GM19324 (cell line): Measurements from ENCODE around the gene TMEM26.

Source experiments
- ATAC-seq: cut with Tn5 transposase; IDR thresholded peaks from one replicate; pipeline ENCODE4 v1.9.1; 2021; ENCODE audit warnings: mild to moderate bottlenecking, moderate library complexity; ENCODE audit not compliant: unreplicated experiment, low FRiP score

Gene TMEM26

GRCh38 chr10:61463035-61463909, 10.1 kb upstream of the TMEM26 start:
- ATAC-seq: no peak

GRCh38 chr10:61460835-61461234, 7.7 kb upstream of the TMEM26 start:
- ATAC-seq: no peak

GRCh38 chr10:61458031-61458430, 4.8 kb upstream of the TMEM26 start:
- ATAC-seq: no peak

GRCh38 chr10:61456095-61456789, 3.1 kb upstream of the TMEM26 start:
- ATAC-seq: no peak

- no peak for ATAC-seq
Measured at GRCh38 chr10:61455656-61456055, 2.5 kb upstream of the TMEM26 start.

GRCh38 chr10:61454541-61454940, 1.4 kb upstream of the TMEM26 start:
- no peak for ATAC-seq

GRCh38 chr10:61452151-61452651, 980 bp downstream of the TMEM26 start:
- no peak for ATAC-seq

- ATAC-seq: no peak
Measured at GRCh38 chr10:61451357-61451756, 1.8 kb downstream of the TMEM26 start.

- ATAC-seq: no peak
Measured at GRCh38 chr10:61448841-61449600, 4.2 kb downstream of the TMEM26 start.

GRCh38 chr10:61448091-61448490, 5.1 kb downstream of the TMEM26 start:
- ATAC-seq: no peak

- ATAC-seq: no peak
Measured at GRCh38 chr10:61439058-61439609, 14.0 kb downstream of the TMEM26 start.

- ATAC-seq: no peak
Measured at GRCh38 chr10:61438141-61438988, 14.8 kb downstream of the TMEM26 start.

GRCh38 chr10:61423178-61423577, 30.0 kb downstream of the TMEM26 start:
- ATAC-seq: no peak

GRCh38 chr10:61417661-61418060, 35.5 kb downstream of the TMEM26 start:
- no peak for ATAC-seq

- no peak for ATAC-seq
Measured at GRCh38 chr10:61415824-61416223, 37.4 kb downstream of the TMEM26 start.

GRCh38 chr10:61411706-61412105, 41.5 kb downstream of the TMEM26 start:
- ATAC-seq: no peak

- ATAC-seq: no peak
Measured at GRCh38 chr10:61410353-61411070, 42.7 kb downstream of the TMEM26 start.

GRCh38 chr10:61409157-61409556, 44.0 kb downstream of the TMEM26 start:
- ATAC-seq: no peak

- ATAC-seq: no peak
Measured at GRCh38 chr10:61408105-61408504, 45.1 kb downstream of the TMEM26 start.
